MM.1S (cell line): ENCODE results near the gene TUBGCP6.

ENCODE experiments used
- CTCF ChIP-seq: fragments of 300-600 bp; sonication (generic); IDR thresholded peaks from 2 replicates; pipeline ENCODE4 v1.5.1; 2016; ENCODE audit warnings: antibody characterized with exemption, low read length, mixed read lengths
- EZH2phosphoT487 ChIP-seq: fragments of 300-600 bp; sonication (generic); IDR thresholded peaks from 2 replicates; pipeline ENCODE4 v1.6.1; 2018; ENCODE audit warnings: antibody characterized with exemption, low read length

DNA sequence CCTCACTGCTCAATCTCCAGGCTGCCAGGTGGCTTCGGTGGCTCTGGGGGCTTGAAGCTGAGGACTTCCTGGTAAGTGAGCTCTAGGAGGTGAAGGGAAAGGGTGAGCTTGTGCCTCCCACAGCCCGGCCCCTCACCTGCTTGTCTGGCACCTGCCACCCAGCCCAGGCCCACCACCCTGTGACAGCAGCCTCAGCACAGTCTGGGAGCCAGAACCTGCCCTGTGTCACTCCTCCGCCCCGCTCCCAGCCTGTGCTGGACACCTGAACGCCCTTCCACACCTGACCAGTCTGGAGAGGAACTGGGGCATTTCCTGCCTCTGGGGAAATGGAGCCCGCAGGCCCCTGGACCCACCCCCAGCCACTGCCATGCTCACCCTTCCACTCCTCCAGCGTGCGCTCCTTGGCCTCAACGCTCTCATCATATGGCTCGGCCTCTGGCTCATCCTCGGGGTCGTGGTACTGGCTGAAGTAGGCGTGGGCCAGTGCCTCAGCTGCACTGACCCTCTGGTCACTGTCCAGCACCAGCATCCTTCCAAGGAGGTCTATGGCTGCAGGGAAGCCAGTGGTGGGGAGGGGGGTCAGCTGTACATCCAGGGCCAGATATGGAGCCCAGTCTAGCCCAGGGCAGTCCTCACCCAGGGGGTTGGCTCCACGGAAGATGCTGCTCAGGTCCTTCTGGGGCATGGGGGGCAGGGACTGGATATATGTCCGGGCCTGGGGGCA, 20.3 kb upstream of the TUBGCP6 start:
- TF ChIP-seq CTCF (no peak), EZH2phosphoT487 (no peak)
